SU-DHL-6 (cell line): Measurements from ENCODE around the gene PDZK1.
"Not testable (repeated sequence)": the region's sequence is repeated elsewhere in the genome, so short reads cannot be mapped to it uniquely, and the experiment has no call there.

Experiments used
- CTCF ChIP-seq: fragments of 200-600 bp; sonication (generic); IDR thresholded peaks from one replicate; pipeline ENCODE4 v1.5.1; 2017; ENCODE audit warnings: antibody characterized with exemption, mild to moderate bottlenecking, low read length, moderate library complexity; ENCODE audit not compliant: insufficient read depth, poor library complexity, severe bottlenecking
- EZH2phosphoT487 ChIP-seq: fragments of 200-600 bp; sonication (generic), shearing (Covaris generic); conservative IDR thresholded peaks from 2 replicates; pipeline ENCODE4 v1.6.1; 2018; ENCODE audit warnings: mild to moderate bottlenecking, antibody characterized with exemption, low read length, moderate library complexity, mixed read lengths

GRCh38 chr1:145670995-145671745 lies 36.0 kb downstream of the PDZK1 start:
- not testable (repeated sequence) for TF ChIP-seq CTCF, EZH2phosphoT487
